HCT116 (cell line): ENCODE results near the gene CAMTA2. TPM values are rescaled to one million over a fixed set of nuclear protein-coding genes. Genes with fewer than 3 reads are reported as not detected.

Experiments
- ATAC-seq: fragments of 200-7000 bp; cut with Tn5 transposase; 2 replicates; pipeline ENCODE4 v1.9.1; 2020; ENCODE audit warnings: mild to moderate bottlenecking, moderate library complexity
- BruUV-seq: library from RNA; stranded (reverse); fragments of 400-500 nt; replicated peaks from 2 replicates; lab custom pipeline; 2021; lab: Mats Ljungman, UMichigan
- CTCF ChIA-PET: fragments of 300-600 bp; sonication (Branson Sonifier 250); formaldehyde crosslinking; loops from one replicate; lab custom pipeline; 2021; ENCODE audit warnings: antibody characterized with exemption; lab: Charles Lee
- POLR2A ChIA-PET: fragments of 300-600, 350-600 bp; sonication (Branson Sonifier 250); formaldehyde crosslinking; loops from one replicate; lab custom pipeline; 2021; ENCODE audit warnings: antibody characterized with exemption; lab: Charles Lee
- RAD21 ChIA-PET, 2 experiments: fragments of 300-600 bp; sonication (Branson Sonifier 250); formaldehyde crosslinking; loops; one replicate each; lab custom pipeline; 2023; ENCODE audit warnings: low total read pairs in 2 of 2; ENCODE audit not compliant: uncharacterized antibody in 2 of 2, unreplicated experiment in 2 of 2, low non-redundant PET in 1 of 2; lab: Charles Lee
- DNase-seq: peaks from one replicate; pipeline ENCODE4 v3.0.0-alpha.2; 2010; ENCODE audit warnings: low read depth, low spot score
- H2AFZ ChIP-seq: fragments of 200-600 bp; shearing (Covaris generic), sonication (generic); 2 replicates; pipeline ENCODE4 v1.6.1; 2017; ENCODE audit warnings: low read depth, mixed run types, mixed read lengths, antibody characterized with exemption, low read length; ENCODE audit not compliant: poor library complexity, severe bottlenecking
- H3K27ac ChIP-seq: 2 replicates; pipeline ENCODE4 v1.5.1; 2012; ENCODE audit warnings: low read depth, low read length
- H3K27me3 ChIP-seq: fragments of 200-600 bp; sonication (generic); 2 replicates; pipeline ENCODE4 v1.6.1; 2016; ENCODE audit warnings: mixed run types, low read length, mixed read lengths; ENCODE audit not compliant: insufficient read depth
- H3K36me3 ChIP-seq, 2 experiments: fragments of 200-500 bp in 1 of 2; fragments of 200-600 bp in 1 of 2; sonication (Bioruptor generic) in 1 of 2; sonication (generic) in 1 of 2; 2 replicates each; pipeline versions ENCODE4 v1.5.1 to v1.6.1; 2014 to 2016; ENCODE audit warnings: low read length in 2 of 2, inconsistent platforms in 1 of 2, mixed read lengths in 1 of 2, mixed run types in 1 of 2; ENCODE audit not compliant: insufficient read depth in 2 of 2, control insufficient read depth in 1 of 2
- H3K4me1 ChIP-seq, 2 experiments: fragments of 200-600 bp in 1 of 2; sonication (generic) in 1 of 2; 2 replicates each; pipeline versions ENCODE4 v1.5.1 to v1.6.1; 2012 to 2017; ENCODE audit warnings: low read length in 2 of 2, inconsistent platforms in 1 of 2, mild to moderate bottlenecking in 1 of 2, mixed read lengths in 1 of 2, mixed run types in 1 of 2, moderate library complexity in 1 of 2; ENCODE audit not compliant: insufficient read depth in 2 of 2, control insufficient read depth in 1 of 2
- H3K4me2 ChIP-seq: fragments of 200-600 bp; sonication (generic); 2 replicates; pipeline ENCODE4 v1.6.1; 2017; ENCODE audit warnings: mixed run types, low read length, mixed read lengths
- H3K4me3 ChIP-seq, 2 experiments: fragments of 200-600 bp in 1 of 2; sonication (generic) in 1 of 2; replicated peaks in 1 of 2; 2 replicates each; pipeline ENCODE4 v1.5.1; 2011 to 2016; ENCODE audit warnings: low read length in 2 of 2, control low read depth in 1 of 2, low read depth in 1 of 2, mild to moderate bottlenecking in 1 of 2, mixed read lengths in 1 of 2, mixed run types in 1 of 2
- H3K79me2 ChIP-seq: fragments of 200-600 bp; sonication (generic); 2 replicates; pipeline ENCODE4 v1.6.1; 2017; ENCODE audit warnings: mild to moderate bottlenecking, mixed run types, low read length, moderate library complexity, mixed read lengths; ENCODE audit not compliant: insufficient read depth
- H3K9ac ChIP-seq: fragments of 200-600 bp; sonication (generic); 2 replicates; pipeline ENCODE4 v1.6.1; 2016; ENCODE audit warnings: low read length, mixed read lengths
- H3K9me2 ChIP-seq: fragments of 200-600 bp; sonication (generic), shearing (Covaris generic); 2 replicates; pipeline ENCODE4 v1.6.1; 2017; ENCODE audit warnings: mixed run types, mild to moderate bottlenecking, moderate library complexity; ENCODE audit not compliant: insufficient read depth
- H3K9me3 ChIP-seq, 2 experiments: fragments of 200-500 bp in 1 of 2; fragments of 200-600 bp in 1 of 2; sonication (Bioruptor generic) in 1 of 2; sonication (generic) in 1 of 2; 2 replicates each; pipeline ENCODE4 v1.6.1; 2014 to 2017; ENCODE audit warnings: low read length in 2 of 2, mixed read lengths in 2 of 2, inconsistent platforms in 1 of 2, low read depth in 1 of 2, mild to moderate bottlenecking in 1 of 2, mixed run types in 1 of 2, moderate library complexity in 1 of 2; ENCODE audit not compliant: control insufficient read depth in 1 of 2, insufficient read depth in 1 of 2
- H4K20me1 ChIP-seq: fragments of 200-600 bp; sonication (generic), shearing (Covaris generic); 2 replicates; pipeline ENCODE4 v1.6.1; 2017; ENCODE audit warnings: mixed run types, mild to moderate bottlenecking, moderate library complexity; ENCODE audit not compliant: insufficient read depth
- CBX3 ChIP-seq: IDR thresholded peaks from 2 replicates; pipeline ENCODE4 v1.6.1; 2012; ENCODE audit warnings: low read depth
- ELF1 ChIP-seq: IDR thresholded peaks from 2 replicates; pipeline ENCODE4 v1.6.1; 2012; ENCODE audit warnings: low read depth, borderline replicate concordance
- EZH2 ChIP-seq: fragments of 200-600 bp; sonication (generic); IDR thresholded peaks from 2 replicates; pipeline ENCODE4 v1.6.1; 2017; ENCODE audit warnings: antibody characterized with exemption, mixed run types
- EZH2phosphoT487 ChIP-seq: fragments of 200-600 bp; IDR thresholded peaks from 2 replicates; pipeline ENCODE4 v1.6.1; 2018; ENCODE audit warnings: antibody characterized with exemption, borderline replicate concordance
- JUND ChIP-seq: IDR thresholded peaks from 2 replicates; pipeline ENCODE4 v1.6.1; 2012
- MAX ChIP-seq: IDR thresholded peaks from 2 replicates; pipeline ENCODE4 v1.6.1; 2012
- POLR2A ChIP-seq: IDR thresholded peaks from 2 replicates; pipeline ENCODE4 v1.7.0; 2011; ENCODE audit warnings: borderline replicate concordance; ENCODE audit not compliant: insufficient read depth, insufficient read length; ENCODE audit errors: extremely low read depth
- RAD21 ChIP-seq: IDR thresholded peaks from 2 replicates; pipeline ENCODE4 v1.6.1; 2012; ENCODE audit warnings: low read depth, mild to moderate bottlenecking
- SIN3A ChIP-seq: IDR thresholded peaks from 2 replicates; pipeline ENCODE4 v1.6.1; 2012; ENCODE audit warnings: low read depth
- TCF7L2 ChIP-seq: IDR thresholded peaks from 2 replicates; pipeline ENCODE4 v1.7.0; 2011; ENCODE audit warnings: borderline replicate concordance, inconsistent platforms; ENCODE audit not compliant: insufficient read depth, insufficient read length; ENCODE audit errors: extremely low read depth
- YY1 ChIP-seq: IDR thresholded peaks from 2 replicates; pipeline ENCODE4 v1.6.1; 2011; ENCODE audit warnings: low read length, low read depth, moderate library complexity, mild to moderate bottlenecking; ENCODE audit not compliant: insufficient replicate concordance; ENCODE audit errors: extremely low read depth
- ZBTB33 ChIP-seq: IDR thresholded peaks from 2 replicates; pipeline ENCODE4 v1.6.1; 2011; ENCODE audit warnings: mild to moderate bottlenecking, low read length, moderate library complexity; ENCODE audit not compliant: insufficient replicate concordance; ENCODE audit errors: extremely low read depth
- ZNF274 ChIP-seq: fragments of 200-500 bp; sonication (Bioruptor generic); IDR thresholded peaks from 2 replicates; pipeline ENCODE4 v1.6.1; 2014; ENCODE audit warnings: mild to moderate bottlenecking, low read depth, low read length, inconsistent platforms
- intact Hi-C: fragments of 100-400 bp; cut with micrococcal nuclease; formaldehyde crosslinking; loops from 2 replicates; pipeline ENCODE4 v1.10.0; 2022
- total RNA-seq: library from RNA; stranded (reverse); gene quantifications from one replicate; pipeline ENCODE4 v1.2.1, GENCODE V29; 2021; ENCODE audit not compliant: unreplicated experiment
- TF ChIP-seq, protein P1 (sequence below): IDR thresholded peaks from 2 replicates; pipeline ENCODE4 v1.6.1; 2012; ENCODE audit warnings: low read depth
- TF ChIP-seq, protein P2 (sequence below): IDR thresholded peaks from 2 replicates; pipeline ENCODE4 v1.6.1; 2012

CAMTA2 gene
- total RNA-seq, 1 experiment from 2014 or later, result 37.8 TPM

DNA sequence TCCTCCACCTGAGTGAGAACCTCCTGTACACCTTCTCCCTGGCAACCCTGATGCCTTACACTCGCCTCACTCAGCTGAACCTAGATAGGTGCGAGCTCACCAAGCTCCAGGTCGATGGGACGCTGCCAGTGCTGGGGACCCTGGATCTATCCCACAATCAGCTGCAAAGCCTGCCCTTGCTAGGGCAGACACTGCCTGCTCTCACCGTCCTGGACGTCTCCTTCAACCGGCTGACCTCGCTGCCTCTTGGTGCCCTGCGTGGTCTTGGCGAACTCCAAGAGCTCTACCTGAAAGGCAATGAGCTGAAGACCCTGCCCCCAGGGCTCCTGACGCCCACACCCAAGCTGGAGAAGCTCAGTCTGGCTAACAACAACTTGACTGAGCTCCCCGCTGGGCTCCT, 54.7 kb downstream of the CAMTA2 start:
- Histone ChIP-seq H3K9me3 (no peaks in the 10 kb centered on the region), H3K79me2 (peaks cover 2% of the 10 kb centered on the region; the same call in 1 of the 2 replicates), H2AFZ (no peak overlapping the region), H3K4me1 (peaks cover 8 to 9% of the 10 kb centered on the region in 2 experiments), H3K9me2 (no peaks in the 10 kb centered on the region), H3K4me2 (no peak overlapping the region), H4K20me1 (no peaks in the 10 kb centered on the region), H3K27me3 (no peaks in the 10 kb centered on the region), H3K27ac (no peak overlapping the region), H3K9ac (no peak overlapping the region), H3K4me3 (no peak overlapping the region), H3K36me3 (peaks cover 0 to 9% of the 10 kb centered on the region in 2 experiments; a peak in 1 of 4 replicates)
- ChIA-PET CTCF (no interaction called here), RAD21 (no interaction called here), POLR2A (no interaction called here)
- intact Hi-C loops, result no loop called here
- no peak for TF ChIP-seq ZNF274
- no peak for TF ChIP-seq MAX
- no peak for TF ChIP-seq YY1
- TF ChIP-seq, protein P1, sequence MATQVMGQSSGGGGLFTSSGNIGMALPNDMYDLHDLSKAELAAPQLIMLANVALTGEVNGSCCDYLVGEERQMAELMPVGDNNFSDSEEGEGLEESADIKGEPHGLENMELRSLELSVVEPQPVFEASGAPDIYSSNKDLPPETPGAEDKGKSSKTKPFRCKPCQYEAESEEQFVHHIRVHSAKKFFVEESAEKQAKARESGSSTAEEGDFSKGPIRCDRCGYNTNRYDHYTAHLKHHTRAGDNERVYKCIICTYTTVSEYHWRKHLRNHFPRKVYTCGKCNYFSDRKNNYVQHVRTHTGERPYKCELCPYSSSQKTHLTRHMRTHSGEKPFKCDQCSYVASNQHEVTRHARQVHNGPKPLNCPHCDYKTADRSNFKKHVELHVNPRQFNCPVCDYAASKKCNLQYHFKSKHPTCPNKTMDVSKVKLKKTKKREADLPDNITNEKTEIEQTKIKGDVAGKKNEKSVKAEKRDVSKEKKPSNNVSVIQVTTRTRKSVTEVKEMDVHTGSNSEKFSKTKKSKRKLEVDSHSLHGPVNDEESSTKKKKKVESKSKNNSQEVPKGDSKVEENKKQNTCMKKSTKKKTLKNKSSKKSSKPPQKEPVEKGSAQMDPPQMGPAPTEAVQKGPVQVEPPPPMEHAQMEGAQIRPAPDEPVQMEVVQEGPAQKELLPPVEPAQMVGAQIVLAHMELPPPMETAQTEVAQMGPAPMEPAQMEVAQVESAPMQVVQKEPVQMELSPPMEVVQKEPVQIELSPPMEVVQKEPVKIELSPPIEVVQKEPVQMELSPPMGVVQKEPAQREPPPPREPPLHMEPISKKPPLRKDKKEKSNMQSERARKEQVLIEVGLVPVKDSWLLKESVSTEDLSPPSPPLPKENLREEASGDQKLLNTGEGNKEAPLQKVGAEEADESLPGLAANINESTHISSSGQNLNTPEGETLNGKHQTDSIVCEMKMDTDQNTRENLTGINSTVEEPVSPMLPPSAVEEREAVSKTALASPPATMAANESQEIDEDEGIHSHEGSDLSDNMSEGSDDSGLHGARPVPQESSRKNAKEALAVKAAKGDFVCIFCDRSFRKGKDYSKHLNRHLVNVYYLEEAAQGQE, result no peak
- no peak for TF ChIP-seq EZH2phosphoT487
- TF ChIP-seq, protein P2, sequence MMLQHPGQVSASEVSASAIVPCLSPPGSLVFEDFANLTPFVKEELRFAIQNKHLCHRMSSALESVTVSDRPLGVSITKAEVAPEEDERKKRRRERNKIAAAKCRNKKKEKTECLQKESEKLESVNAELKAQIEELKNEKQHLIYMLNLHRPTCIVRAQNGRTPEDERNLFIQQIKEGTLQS, result no peak
- no peak for TF ChIP-seq EZH2
- TF ChIP-seq TCF7L2, result no peak
- TF ChIP-seq POLR2A, result no peak
- no peak for TF ChIP-seq JUND
- no peak for TF ChIP-seq ELF1
- TF ChIP-seq ZBTB33, result no peak
- TF ChIP-seq SIN3A, result no peak
- no peak for TF ChIP-seq RAD21
- TF ChIP-seq CBX3, result no peak
- ATAC-seq, result no peak
- no TSS peak for BruUV-seq
- no peak for DNase-seq
